Activated naive CD8-positive, alpha-beta T cell treated with anti-CD3 and anti-CD28 coated beads for 36 hours (primary cell): ENCODE measurements around the gene RPS13. TPM values are rescaled to one million over a fixed set of nuclear protein-coding genes. Genes with fewer than 3 reads are reported as not detected.
"Not testable (repeated sequence)": the region's sequence is repeated elsewhere in the genome, so short reads cannot be mapped to it uniquely, and the experiment has no call there.

Source experiments
- DNase-seq: peaks from one replicate; pipeline ENCODE4 v3.0.0; 2021
- H3K27ac Mint-ChIP-seq: one replicate; pipeline ENCODE4 v1.8.0; 2022; ENCODE audit warnings: mild to moderate bottlenecking, moderate library complexity, mixed read lengths
- H3K27me3 Mint-ChIP-seq: one replicate; pipeline ENCODE4 v1.8.0; 2022; ENCODE audit warnings: mild to moderate bottlenecking, mixed read lengths
- H3K36me3 Mint-ChIP-seq: one replicate; pipeline ENCODE4 v1.8.0; 2021; ENCODE audit warnings: mild to moderate bottlenecking, mixed read lengths
- H3K4me1 Mint-ChIP-seq: one replicate; pipeline ENCODE4 v1.8.0; 2021; ENCODE audit warnings: mixed read lengths
- H3K4me3 Mint-ChIP-seq: one replicate; pipeline ENCODE4 v1.8.0; 2022; ENCODE audit warnings: mild to moderate bottlenecking, moderate library complexity, mixed read lengths
- H3K9me3 Mint-ChIP-seq: one replicate; pipeline ENCODE4 v1.8.0; 2022; ENCODE audit warnings: mixed read lengths
- total RNA-seq, 2 experiments: library from RNA; stranded (reverse); gene quantifications; one replicate each; pipeline ENCODE4 v1.2.3, GENCODE V29; 2021

RPS13 gene
- total RNA-seq, 2 experiments from 2014 or later: 1,699 to 1,750 TPM

DNA sequence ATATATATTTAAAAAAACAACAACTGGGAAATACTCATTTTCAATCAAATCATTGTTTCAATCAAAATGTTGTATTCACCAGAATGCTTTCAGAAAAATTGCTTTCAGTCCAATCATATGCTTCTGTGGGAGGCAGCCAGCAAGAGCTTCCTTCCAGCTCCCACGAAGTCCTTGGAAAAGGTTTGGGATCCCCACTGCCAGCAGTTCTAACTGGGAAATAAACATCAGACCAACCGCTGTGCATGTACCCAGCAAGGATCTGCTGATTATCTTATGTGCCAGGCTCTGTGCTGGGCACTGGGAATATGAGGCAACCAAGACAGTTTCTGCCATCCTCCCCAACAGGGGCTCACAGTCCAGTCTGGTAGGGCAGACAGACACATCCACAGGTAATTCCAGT lies 10.8 kb downstream of the RPS13 start:
- no peak overlapping the region for H3K27ac Mint-ChIP-seq
- peaks cover 2% of the 10 kb centered on the region for H3K9me3 Mint-ChIP-seq
- no peak overlapping the region for H3K4me3 Mint-ChIP-seq
- H3K36me3 Mint-ChIP-seq: peaks cover 2% of the 10 kb centered on the region
- peaks cover 2% of the 10 kb centered on the region for H3K4me1 Mint-ChIP-seq
- DNase-seq: no peak
- H3K27me3 Mint-ChIP-seq: no peaks in the 10 kb centered on the region

DNA sequence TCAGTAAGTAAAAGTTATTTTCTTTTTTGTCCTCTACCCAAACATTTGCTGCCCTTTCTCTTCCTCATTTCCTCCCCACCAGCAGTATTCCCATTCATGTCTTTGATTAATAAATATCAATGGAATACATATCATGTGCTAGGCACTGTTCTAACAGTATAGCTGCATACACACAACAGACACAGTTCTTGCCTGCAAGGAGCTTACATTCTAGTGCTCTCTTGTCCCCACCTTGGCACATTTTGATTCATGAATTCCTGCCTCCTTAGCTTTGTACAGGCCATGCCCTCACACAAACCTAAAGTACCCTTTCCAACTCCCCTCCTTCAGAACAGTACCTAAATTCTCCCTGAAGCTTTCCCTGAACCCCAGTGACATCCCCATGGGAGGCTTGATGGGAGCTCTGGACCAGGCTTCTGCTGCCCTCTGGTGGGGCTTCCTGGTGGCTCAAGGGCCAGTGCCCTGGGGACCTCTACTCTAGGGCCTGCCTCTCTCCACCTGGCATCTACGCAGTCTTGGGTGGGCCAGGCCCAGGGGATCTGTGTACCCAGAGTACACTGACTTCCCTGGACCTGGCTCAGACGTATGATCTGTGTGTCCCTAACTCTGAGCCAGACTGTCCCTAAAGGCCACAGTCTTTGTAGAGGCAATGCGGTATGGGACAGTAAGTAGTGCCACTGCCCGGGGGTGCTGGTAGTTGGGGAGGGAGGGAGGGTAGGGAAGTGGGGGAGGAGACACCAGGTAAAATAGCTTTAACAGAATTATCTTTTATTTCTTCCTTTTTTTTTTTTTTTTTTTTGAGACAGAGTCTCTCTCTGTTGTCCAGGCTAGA lies 14.1 kb downstream of the RPS13 start:
- Mint-ChIP-seq H3K4me1 (no peaks in the 10 kb centered on the region), H3K36me3 (peaks cover 2% of the 10 kb centered on the region), H3K27me3 (no peaks in the 10 kb centered on the region), H3K9me3 (peaks cover 2% of the 10 kb centered on the region), H3K27ac (no peak overlapping the region), H3K4me3 (no peak overlapping the region)
- peak; percentile 60 for DNase-seq

DNA sequence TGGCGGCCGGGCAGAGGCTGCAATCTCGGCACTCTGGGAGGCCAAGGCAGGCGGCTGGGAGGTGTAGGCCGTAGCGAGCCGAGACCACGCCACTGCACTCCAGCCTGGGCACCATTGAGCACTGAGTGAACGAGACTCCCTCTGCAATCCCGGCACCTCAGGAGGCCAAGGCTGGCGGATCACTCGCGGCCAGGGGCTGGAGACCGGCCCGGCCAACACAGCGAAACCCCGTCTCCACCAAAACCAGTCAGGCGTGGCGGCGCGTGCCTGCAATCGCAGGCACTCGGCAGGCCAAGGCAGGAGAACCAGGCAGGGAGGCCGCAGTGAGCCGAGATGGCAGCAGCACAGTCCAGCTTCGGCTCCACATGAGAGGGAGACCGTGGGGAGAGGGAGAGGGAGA lies 26.3 kb downstream of the RPS13 start:
- H3K4me1 Mint-ChIP-seq, H3K36me3 Mint-ChIP-seq, DNase-seq, H3K27me3 Mint-ChIP-seq, H3K27ac Mint-ChIP-seq, H3K4me3 Mint-ChIP-seq, H3K9me3 Mint-ChIP-seq: not testable (repeated sequence)

DNA sequence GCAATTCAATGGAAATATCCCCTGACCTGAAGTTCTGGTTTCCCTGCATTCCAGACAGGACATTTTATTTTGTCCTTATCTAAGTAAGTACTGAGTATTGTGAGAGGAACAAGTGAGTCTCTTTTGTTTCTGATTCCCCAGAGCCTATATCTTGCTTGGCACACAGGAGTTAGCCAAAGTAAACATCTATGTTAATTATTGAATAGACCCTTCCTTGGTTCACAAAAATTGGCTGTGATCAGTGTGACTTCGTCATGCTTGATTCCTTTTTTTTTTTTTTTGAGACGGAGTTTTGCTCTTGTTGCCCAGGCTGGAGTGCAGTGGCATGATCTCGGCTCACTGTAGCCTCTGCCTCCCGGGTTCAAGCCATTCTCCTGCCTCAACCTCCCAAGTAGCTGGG lies 29.0 kb downstream of the RPS13 start:
- not testable (repeated sequence) for DNase-seq, H3K9me3 Mint-ChIP-seq, H3K36me3 Mint-ChIP-seq, H3K27me3 Mint-ChIP-seq, H3K4me3 Mint-ChIP-seq, H3K27ac Mint-ChIP-seq, H3K4me1 Mint-ChIP-seq

DNA sequence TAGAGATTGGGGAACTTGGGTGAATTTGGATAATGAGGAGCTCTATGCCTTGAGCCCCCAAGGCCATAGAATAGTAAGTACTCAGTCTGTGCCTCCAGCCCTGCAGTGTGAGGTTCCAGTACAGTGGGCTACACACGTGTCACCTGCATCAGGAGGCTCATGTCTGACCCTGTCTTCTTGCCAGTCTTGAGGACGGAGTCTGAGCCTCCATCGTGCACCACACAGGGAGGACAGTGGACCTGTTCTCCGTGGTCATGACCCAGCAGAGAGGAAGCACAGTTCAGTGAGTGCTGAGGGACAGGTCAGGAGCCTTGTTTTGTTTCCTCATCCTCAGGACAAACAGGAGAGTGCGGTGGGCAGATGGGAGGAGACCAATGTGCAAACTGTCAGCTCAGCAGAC lies 30.8 kb downstream of the RPS13 start:
- H3K36me3 Mint-ChIP-seq: no peaks in the 10 kb centered on the region
- DNase-seq: no peak
- H3K27me3 Mint-ChIP-seq: peaks cover 1% of the 10 kb centered on the region
- no peak overlapping the region for H3K27ac Mint-ChIP-seq
- H3K4me1 Mint-ChIP-seq: no peaks in the 10 kb centered on the region
- H3K9me3 Mint-ChIP-seq: no peaks in the 10 kb centered on the region
- H3K4me3 Mint-ChIP-seq: no peak overlapping the region

DNA sequence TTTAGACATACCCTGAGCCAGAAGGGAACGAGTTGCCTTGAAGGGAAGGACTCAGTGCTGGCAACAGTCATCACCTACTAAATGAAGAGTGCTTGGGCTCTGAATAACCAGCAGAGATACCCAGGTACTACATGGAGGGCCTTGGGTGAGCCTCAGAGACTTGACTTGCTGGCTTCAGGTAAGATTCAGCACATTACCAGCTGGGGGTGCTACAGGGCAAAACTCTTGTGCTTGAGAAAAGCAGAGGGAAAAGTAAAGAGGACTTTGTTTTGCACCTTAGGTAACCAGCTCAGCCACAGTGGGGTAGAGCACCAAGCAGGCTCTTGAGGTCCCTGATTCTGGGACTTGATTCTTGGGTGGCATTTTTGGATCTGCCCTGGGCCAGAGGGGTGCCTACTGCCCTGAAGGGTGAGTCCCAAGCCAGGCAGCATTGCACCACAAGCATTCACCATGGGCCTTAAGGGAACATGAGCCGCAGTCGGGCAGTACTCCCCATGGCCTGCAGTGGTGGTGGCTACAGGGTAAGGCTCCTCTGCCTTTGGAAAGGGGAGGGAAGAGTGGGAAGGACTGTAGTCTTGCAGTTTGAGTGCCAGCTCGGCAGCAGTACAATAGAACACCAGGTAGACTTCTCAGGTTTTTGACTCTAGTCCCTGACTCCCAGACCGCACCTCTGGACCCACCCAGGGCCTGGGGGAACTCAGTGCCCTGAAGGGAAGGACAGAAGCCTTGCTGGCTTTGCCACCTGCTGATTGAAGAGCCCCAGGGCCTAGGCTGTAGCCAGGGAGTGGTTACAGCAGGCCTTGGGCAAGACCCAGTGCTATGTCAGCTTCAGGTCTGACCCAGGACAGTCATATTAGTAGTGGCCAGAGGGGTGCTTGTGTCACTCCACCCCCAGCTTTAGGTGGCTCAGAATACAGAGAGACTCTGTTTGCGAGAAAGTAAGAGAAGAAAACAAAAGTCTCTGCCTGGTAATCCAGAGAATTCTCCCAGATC lies 40.5 kb downstream of the RPS13 start:
- Mint-ChIP-seq H3K9me3 (peaks cover 4% of the 10 kb centered on the region), H3K4me3 (no peak overlapping the region), H3K27ac (no peak overlapping the region), H3K36me3 (peaks cover 8% of the 10 kb centered on the region), H3K4me1 (no peaks in the 10 kb centered on the region), H3K27me3 (peaks cover 8% of the 10 kb centered on the region)
- no peak for DNase-seq

DNA sequence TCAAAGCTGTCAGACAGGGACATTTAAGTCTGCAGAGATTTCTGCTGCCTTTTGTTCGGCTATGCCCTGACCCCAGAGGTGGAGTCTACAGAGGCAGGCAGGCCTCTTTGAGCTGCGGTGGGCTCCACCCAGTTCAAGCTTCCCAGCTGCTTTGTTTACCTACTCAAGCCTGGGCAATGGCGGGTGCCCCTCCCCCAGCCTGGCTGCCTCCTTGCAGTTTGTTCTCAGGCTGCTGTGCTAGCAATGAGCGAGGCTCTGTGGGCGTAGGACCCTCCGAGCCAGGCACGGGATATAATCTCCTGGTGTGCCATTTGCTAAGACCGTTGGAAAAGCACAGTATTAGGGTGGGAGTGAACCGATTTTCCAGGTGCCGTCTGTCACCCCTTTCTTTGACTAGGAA lies 43.4 kb downstream of the RPS13 start:
- H3K4me1 Mint-ChIP-seq, H3K4me3 Mint-ChIP-seq, H3K36me3 Mint-ChIP-seq, H3K27ac Mint-ChIP-seq, H3K27me3 Mint-ChIP-seq, DNase-seq, H3K9me3 Mint-ChIP-seq: not testable (repeated sequence)

DNA sequence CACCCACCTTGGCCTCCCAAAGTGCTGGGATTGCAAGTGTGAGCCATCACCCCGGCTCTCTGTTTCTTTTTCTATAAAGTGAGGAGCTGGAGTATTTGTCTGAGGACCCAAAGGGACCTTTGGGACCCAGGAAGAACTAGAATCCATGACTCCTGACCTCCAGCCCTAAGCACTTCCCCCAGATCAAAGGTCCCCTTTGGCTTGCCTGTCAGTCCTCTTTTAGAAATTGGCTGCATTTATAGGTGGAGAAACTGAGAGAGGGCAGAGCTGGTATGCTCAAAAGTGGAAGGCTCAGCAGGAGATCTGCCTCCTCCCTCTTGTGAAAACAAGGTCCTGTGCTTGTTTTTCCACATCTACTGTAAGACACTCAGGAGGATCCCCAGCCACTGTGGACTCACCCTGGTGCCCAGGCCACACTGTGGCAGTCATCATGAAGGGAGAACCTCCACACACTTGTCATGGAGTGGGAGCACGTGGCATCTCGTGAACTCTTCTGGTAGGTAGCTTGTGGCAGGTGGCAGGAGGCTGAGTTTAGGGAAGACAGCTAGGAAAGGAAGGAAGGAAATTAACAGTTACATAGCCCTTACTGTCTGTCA lies 50.9 kb downstream of the RPS13 start:
- Mint-ChIP-seq H3K27me3 (no peaks in the 10 kb centered on the region), H3K27ac (no peak overlapping the region), H3K4me1 (no peaks in the 10 kb centered on the region), H3K4me3 (no peak overlapping the region), H3K36me3 (no peaks in the 10 kb centered on the region), H3K9me3 (peaks cover 4% of the 10 kb centered on the region)
- DNase-seq: no peak

DNA sequence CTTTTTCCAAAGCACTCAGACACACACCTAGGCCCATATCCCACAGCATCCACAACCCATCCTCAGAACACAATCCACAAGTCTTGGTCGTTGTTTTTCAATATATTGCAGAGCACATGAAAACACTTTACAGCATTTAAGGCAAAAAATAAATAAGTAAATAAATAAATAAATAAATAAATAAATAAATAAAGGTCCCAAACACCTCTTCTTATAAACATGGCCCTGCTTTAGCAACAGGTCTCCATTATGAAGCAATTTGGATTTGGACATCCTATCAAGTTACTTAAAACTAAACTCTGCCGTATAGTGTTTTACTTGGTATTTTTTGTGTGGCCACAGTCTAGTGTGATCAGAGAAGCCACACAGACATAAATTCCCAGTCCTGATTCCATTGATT lies 52.5 kb downstream of the RPS13 start:
- H3K27ac Mint-ChIP-seq: no peak overlapping the region
- DNase-seq: no peak
- no peaks in the 10 kb centered on the region for H3K27me3 Mint-ChIP-seq
- no peaks in the 10 kb centered on the region for H3K4me1 Mint-ChIP-seq
- no peaks in the 10 kb centered on the region for H3K9me3 Mint-ChIP-seq
- H3K4me3 Mint-ChIP-seq: no peak overlapping the region
- H3K36me3 Mint-ChIP-seq: no peaks in the 10 kb centered on the region

Other genes with a start within 250 kb of the RPS13 start
- 1 to 10 TPM; 5.1 to 5.6 TPM for gene PLEKHA7, start 63.3 kb downstream of the RPS13 start, total RNA-seq
- 10 to 100 TPM; 27.8 to 28.5 TPM for gene PIK3C2A, start 130.3 kb upstream of the RPS13 start, total RNA-seq
- gene NUCB2, start 199.1 kb upstream of the RPS13 start, total RNA-seq: 10 to 100 TPM; 78.5 to 88.8 TPM